NCI-H1694 (cell line): Measurements from ENCODE around the gene TNRC6B.
"Not testable (repeated sequence)": the region's sequence is repeated elsewhere in the genome, so short reads cannot be mapped to it uniquely, and the experiment has no call there.

Source experiments
- DNase-seq: peaks from one replicate; lab custom pipeline; 2025; lab: John Stamatoyannopoulos, UW

Gene TNRC6B

DNA sequence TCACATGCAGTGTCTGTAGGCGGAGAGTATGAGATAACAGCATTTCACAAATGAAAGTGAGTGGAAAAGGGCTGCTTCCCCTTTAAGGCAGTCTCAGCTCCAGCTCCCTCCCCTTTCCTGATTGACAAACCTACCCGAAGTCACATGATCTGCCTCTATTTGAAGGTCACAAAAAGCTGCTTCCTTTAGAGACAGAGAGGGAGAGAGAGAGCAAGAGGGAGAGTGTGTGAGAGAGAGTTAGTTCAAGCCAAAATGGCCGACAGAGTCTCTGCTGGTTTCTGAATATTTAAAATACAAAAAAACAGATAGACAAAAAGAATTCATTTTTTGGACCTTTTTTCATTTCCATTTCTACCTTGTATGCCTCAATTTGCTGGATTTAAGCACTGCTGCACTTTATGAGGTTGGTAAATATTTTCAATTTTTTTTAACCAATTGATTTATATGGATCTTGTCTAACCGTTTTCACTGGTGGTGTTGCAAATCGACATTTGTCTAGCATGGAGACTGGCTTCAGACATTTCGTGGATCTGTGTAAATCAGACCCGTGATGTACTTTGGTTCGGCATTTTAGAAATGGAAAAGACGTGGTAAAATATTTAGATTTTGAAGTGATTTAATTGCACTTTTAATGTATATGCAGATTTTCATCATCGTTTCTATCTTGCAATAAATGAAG is at the start of gene TNRC6B:
Gene TNRC6B, plus strand, starts transcription at position 188 of the 679 bp plus-strand sequence. Its CDS starts 211 bp downstream, at position 399.
- DNase-seq = peak; percentile 95

DNA sequence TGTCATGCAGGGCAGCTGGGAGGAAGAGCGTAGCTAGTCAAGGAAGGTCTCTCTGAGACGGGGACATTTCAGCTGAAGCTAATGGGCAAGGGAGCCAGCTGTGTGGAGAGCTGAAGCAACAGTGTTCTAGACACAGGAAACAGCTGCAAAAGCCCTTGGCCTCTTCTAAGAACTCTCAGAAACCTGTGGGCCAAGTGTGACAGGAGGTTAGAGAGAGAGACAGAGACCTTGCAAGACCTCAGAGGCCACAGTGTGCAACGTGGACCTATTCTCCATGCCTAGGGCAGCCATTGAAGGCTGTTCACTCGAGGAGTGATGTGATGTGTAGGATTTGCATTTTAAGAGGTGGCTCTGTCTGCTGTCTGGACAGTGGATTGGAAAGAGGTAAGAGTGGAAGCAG is 48.7 kb upstream of the TNRC6B start:
- no peak for DNase-seq

DNA sequence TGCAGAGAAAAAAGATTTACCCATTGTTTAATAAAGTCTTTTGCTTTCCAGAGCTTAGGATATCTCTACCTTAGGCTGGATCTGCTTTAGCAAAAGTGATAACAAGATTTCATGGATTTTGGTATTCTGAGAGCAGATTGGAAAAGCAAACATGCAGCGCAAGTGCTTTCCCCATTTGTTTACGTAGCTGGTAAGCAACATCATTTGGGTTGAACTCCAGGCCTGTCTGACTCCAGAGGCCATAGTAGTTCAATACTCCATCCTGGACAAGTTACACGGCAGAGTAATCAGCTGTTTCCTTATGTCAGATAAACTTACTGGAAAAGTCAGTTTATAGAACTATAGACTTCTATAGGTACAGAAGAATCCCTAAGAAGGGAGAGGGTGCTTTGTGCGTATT is 40.6 kb upstream of the TNRC6B start:
- no peak for DNase-seq

DNA sequence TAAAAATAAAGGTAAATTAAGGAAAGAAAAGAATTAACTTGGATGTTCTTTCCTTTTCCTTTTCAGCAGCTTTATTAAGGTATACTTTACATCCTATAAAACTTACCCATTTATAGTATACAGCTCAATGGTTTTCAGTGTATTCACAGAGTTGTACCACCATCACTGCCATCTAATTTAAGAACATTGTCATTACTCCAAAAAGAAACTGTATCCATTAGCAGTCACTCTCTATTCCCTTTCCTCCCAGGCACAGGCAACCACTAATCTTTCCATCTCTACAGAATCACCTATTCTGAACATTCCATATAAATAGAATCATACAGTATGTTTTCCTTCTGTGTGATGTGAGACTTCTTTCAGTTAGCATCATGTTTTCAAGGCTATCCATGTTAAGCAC is 38.9 kb upstream of the TNRC6B start:
- no peak for DNase-seq

- no peak for DNase-seq
Observed at GRCh38 chr22:40147388-40148176, 30.1 kb upstream of the TNRC6B start.

DNA sequence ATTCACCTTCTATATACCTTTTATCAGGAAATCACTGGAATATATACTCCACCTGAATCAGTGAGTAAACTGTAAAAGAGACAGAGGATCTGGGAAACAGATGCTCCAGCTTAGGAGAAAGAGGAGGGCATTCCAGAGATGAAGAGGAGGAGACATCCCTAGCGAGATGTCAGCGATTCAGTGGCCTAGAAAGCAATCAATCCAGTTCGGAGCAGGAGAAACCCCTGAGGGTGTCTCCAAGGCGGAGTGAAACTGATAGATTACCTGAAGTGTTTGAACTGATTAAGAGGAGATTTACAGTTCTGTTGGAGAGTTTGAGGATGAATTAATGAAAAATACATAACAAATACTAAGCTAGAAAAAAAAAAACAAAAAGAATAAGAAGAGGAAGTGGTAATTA is 24.5 kb upstream of the TNRC6B start:
- DNase-seq = no peak

GRCh38 chr22:40153705-40154104 is 24.0 kb upstream of the TNRC6B start:
- no peak for DNase-seq

DNA sequence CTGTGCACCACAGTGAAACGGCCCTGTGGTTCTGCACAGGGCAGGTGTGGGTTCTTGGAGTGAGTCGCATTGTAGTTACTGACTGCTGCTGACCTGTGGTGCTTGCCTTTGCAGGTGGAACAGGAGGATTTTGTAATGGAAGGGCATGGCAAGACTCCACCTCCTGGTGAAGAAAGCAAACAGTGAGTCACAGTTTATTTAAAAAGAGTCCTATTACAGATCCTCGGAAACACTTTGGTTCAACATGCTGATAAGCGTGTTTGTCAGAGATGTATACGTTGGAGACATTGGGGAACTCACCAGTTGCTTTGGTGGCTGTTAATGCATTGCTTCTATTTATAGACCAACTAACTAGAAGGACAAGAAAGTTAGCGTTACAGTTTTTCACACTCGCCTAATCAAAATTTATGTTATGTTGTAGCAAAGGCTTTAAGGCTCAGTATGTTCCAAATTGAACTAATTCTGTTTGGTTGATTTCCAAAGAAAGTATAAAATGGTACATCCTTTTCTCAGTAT is 21.7 kb upstream of the TNRC6B start:
- DNase-seq = no peak

GRCh38 chr22:40156682-40157081 is 21.0 kb upstream of the TNRC6B start:
- DNase-seq = not testable (repeated sequence)

GRCh38 chr22:40157330-40157945 is 20.3 kb upstream of the TNRC6B start:
- DNase-seq = no peak

DNA sequence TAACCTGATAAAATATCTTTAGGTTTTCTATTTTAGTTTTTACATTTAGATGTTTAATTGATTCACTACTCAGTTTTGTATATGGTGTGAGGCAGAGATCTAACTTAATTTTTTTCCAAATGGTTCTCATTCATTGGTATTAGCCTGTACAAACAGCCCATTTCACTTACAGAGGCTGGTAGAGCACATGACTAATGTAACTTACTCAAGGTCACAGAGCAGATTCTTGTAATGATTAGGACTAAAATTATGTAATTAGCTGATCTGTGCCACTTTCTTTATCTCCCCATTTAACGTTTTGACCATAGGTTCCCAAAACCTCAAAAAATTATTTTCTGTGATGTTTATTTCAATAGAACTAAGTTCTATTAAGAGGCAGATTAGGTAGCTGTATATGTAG is 16.5 kb upstream of the TNRC6B start:
- no peak for DNase-seq

GRCh38 chr22:40165537-40165936 is 12.2 kb upstream of the TNRC6B start:
- DNase-seq = not testable (repeated sequence)

GRCh38 chr22:40175611-40176244 is 2.0 kb upstream of the TNRC6B start:
- DNase-seq = no peak

- DNase-seq = no peak
Observed at GRCh38 chr22:40176921-40177737, 596 bp upstream of the TNRC6B start.

GRCh38 chr22:40178417-40179409 is 988 bp downstream of the TNRC6B start:
- peak; percentile 57 for DNase-seq

DNA sequence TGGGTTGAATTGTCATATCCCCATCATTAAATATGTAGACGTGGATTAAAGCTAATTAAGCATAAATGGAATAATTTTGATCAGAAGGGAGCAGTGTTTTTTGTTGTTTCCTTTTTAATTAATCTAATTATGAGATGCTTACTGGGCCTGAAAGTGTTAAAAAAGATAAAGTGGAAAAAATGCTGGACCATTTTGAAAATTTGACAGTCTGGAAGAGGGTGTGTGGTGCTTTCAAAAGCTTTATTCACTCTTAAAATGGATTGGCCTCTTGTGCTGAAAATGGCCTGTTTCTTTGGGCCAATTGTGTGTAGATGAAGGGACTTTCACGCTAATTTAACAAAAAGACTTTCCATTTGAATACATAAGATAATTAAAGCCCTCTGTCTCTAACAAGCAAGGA is 1.8 kb downstream of the TNRC6B start:
- no peak for DNase-seq

- DNase-seq = no peak
Observed at GRCh38 chr22:40180403-40180802, 2.7 kb downstream of the TNRC6B start.

DNA sequence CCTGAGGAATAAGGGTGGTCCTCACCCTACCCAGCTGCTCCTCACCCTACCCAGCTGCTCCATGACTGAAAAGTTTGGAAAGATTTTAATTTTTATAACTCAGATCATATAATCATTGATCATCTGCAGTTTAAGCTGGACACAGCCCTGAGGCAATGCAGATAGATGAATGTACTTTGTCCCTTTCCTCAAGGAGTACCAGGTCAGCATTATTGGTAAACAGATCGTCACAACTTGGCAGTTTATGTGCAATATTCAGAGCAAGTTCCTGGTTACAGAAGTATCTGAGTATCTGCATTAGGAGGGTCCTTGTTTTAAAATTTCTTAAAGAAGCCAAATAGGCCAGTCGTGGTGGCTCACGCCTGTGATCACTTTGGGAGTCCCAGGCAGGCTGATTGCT is 3.6 kb downstream of the TNRC6B start:
- DNase-seq = no peak

DNA sequence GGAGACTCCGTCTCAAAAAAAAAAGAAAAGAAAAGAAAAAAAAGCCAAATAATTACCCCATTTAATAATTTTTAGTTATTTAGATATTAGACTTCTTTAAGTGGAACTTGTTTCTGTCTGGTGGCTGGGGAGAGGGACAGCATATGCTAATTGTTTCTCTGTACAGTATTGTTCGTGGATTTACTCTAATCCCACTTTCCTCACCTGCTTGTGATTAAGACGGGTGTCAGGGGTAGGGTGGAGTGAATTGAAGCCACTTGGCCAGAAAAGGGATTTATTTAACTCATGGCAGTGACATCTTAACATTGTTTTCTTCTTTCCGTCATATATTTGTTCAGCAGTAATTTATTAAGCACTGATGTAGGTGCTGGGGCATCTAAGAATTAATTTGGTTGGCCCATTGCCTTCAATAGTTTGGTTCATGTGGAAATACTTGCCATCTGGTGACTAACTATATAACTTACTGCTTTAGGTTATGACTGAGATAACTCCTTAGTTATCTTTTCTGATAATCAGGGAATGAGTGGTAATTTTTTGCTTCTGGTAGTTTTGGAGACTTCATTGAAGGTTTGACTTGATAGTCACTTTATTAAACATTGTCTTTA is 4.6 kb downstream of the TNRC6B start:
- DNase-seq = no peak
